Neural progenitor cell (in vitro differentiated cells): ENCODE measurements around the gene C6orf62.

ENCODE experiments used
- CTCF ChIP-seq: fragments of 200-600 bp; sonication (generic); IDR thresholded peaks from 2 replicates; pipeline ENCODE4 v1.5.1; 2017; ENCODE audit warnings: antibody characterized with exemption, mild to moderate bottlenecking
- EZH2 ChIP-seq: fragments of 200-600 bp; sonication (generic); IDR thresholded peaks from 2 replicates; pipeline ENCODE4 v1.6.1; 2017; ENCODE audit warnings: antibody characterized with exemption, mild to moderate bottlenecking, moderate library complexity
- EZH2phosphoT487 ChIP-seq: fragments of 200-600 bp; sonication (generic); IDR thresholded peaks from 2 replicates; pipeline ENCODE4 v1.6.1; 2017; ENCODE audit warnings: antibody characterized with exemption

- TF ChIP-seq CTCF (no peak), EZH2 (no peak), EZH2phosphoT487 (no peak)
Observed at GRCh38 chr6:24708612-24709011, 10.3 kb downstream of the C6orf62 start.
